Gastroesophageal sphincter (tissue), 3 donors: Measurements from ENCODE around the gene PHF11.

ENCODE experiments used
- POLR2A ChIP-seq, 2 donors: fragments of 450-650 bp; IDR thresholded peaks; one replicate each; pipeline ENCODE4 v1.6.1; 2017; ENCODE audit warnings: antibody characterized with exemption in 2 of 2, mild to moderate bottlenecking in 2 of 2, moderate library complexity in 1 of 2
- POLR2AphosphoS5 ChIP-seq: sonication (generic); formaldehyde crosslinking; IDR thresholded peaks from one replicate; pipeline ENCODE4 v1.6.1; 2017; ENCODE audit warnings: antibody characterized with exemption
- TF ChIP-seq, protein P1 (sequence below), 4 experiments: fragments of 200-600 bp in 2 of 4; fragments of 450-650 bp in 2 of 4; sonication (generic) in 1 of 4; IDR thresholded peaks; one replicate each; pipeline ENCODE4 v1.5.1; 2017 to 2019; ENCODE audit warnings: antibody characterized with exemption in 4 of 4, mild to moderate bottlenecking in 2 of 4, moderate library complexity in 2 of 4

DNA sequence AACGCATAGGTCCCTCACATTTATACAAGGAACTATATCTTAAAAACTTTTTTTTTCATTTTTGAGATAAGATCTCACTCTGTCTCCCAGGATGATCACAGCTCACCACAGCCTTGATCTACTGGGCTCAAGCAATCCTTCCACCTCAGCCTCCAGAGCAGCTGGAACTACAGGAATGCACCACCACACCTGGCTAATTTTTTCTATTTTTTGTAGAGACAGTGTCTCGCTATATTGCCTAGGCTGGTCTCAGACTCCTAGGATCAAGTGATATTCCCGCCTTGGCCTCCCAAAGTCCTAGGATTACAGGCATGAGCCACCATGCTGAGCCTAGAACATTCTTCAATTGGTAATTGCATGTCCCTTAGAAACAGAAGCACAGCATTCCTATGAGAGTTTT, 47.9 kb downstream of the PHF11 start:
- TF ChIP-seq, protein P1, sequence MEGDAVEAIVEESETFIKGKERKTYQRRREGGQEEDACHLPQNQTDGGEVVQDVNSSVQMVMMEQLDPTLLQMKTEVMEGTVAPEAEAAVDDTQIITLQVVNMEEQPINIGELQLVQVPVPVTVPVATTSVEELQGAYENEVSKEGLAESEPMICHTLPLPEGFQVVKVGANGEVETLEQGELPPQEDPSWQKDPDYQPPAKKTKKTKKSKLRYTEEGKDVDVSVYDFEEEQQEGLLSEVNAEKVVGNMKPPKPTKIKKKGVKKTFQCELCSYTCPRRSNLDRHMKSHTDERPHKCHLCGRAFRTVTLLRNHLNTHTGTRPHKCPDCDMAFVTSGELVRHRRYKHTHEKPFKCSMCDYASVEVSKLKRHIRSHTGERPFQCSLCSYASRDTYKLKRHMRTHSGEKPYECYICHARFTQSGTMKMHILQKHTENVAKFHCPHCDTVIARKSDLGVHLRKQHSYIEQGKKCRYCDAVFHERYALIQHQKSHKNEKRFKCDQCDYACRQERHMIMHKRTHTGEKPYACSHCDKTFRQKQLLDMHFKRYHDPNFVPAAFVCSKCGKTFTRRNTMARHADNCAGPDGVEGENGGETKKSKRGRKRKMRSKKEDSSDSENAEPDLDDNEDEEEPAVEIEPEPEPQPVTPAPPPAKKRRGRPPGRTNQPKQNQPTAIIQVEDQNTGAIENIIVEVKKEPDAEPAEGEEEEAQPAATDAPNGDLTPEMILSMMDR (IDR thresholded peaks at IDR 0.05): no peak
- TF ChIP-seq POLR2AphosphoS5 (no peak), POLR2A (IDR thresholded peaks at IDR 0.05) (no peak)
